Gastrocnemius medialis (tissue), 4 donors: ENCODE results near the gene SHANK2. TPM values are rescaled to one million over a fixed set of nuclear protein-coding genes. Genes with fewer than 3 reads are reported as not detected.

Experiments used
- ATAC-seq, 2 donors: fragments of 150-250 bp; one replicate each; pipeline ENCODE4 v1.9.1; 2016
- DNase-seq, 2 donors: peaks; one replicate each; pipeline ENCODE4 v3.0.0-alpha.2; 2019
- H3K27ac ChIP-seq, 4 donors: fragments of 200-600 bp; sonication (generic); 1 replicate in 1 of 4; 2 replicates in 3 of 4; pipeline ENCODE4 v1.5.1; 2016 to 2018; ENCODE audit warnings: mild to moderate bottlenecking in 2 of 4, moderate library complexity in 1 of 4
- H3K27me3 ChIP-seq, 3 donors: fragments of 200-600 bp; sonication (generic) in 2 of 3; 1 replicate in 1 of 3; 2 replicates in 2 of 3; pipeline versions ENCODE4 v1.5.1 to v1.6.0; 2016 to 2019; ENCODE audit warnings: mild to moderate bottlenecking in 1 of 3, moderate library complexity in 1 of 3
- H3K36me3 ChIP-seq, 2 donors: fragments of 200-600 bp; sonication (generic) in 1 of 2; one replicate each; pipeline ENCODE4 v1.5.1; 2017 to 2018
- H3K4me1 ChIP-seq, 2 donors: fragments of 200-600 bp; sonication (generic) in 1 of 2; one replicate each; pipeline ENCODE4 v1.5.1; 2016 to 2017; ENCODE audit warnings: mild to moderate bottlenecking in 2 of 2
- H3K4me3 ChIP-seq, 4 donors: fragments of 200-600 bp; sonication (generic) in 3 of 4; 1 replicate in 1 of 4; 2 replicates in 3 of 4; pipeline ENCODE4 v1.5.1; 2016 to 2019; ENCODE audit warnings: mild to moderate bottlenecking in 2 of 4
- H3K9me3 ChIP-seq, 3 donors: fragments of 200-600 bp; sonication (generic) in 2 of 3; 1 replicate in 1 of 3; 2 replicates in 2 of 3; pipeline ENCODE4 v1.5.1; 2016 to 2019
- POLR2A ChIP-seq, 2 donors: fragments of 450-650 bp; IDR thresholded peaks; one replicate each; pipeline ENCODE4 v1.6.1; 2017; ENCODE audit warnings: antibody characterized with exemption in 2 of 2, mild to moderate bottlenecking in 2 of 2, moderate library complexity in 2 of 2
- in situ Hi-C, 4 donors: fragments of 200-750 bp; cut with MboI; loops; one replicate each; pipeline versions ENCODE4 v1.15.0 to v1.8.0; 2017; ENCODE audit warnings: low sequenced_read_pairs in 4 of 4
- intact Hi-C: fragments of 100-400 bp; cut with DNase I; formaldehyde crosslinking; loops from one replicate; pipeline ENCODE4 v1.15.1; 2023; ENCODE audit warnings: low total_unique reads
- total RNA-seq, 4 donors: library from RNA; depleted of rRNA; stranded (reverse); fragments of >200 nt; gene quantifications; one replicate each; pipeline versions ENCODE4 v1.1.0 to v1.2.3, GENCODE V29; 2016
- TF ChIP-seq, protein P1 (sequence below), 5 experiments: fragments of 450-650 bp in 3 of 5; fragments of 200-600 bp in 2 of 5; sonication (generic) in 2 of 5; IDR thresholded peaks in 4 of 5; conservative IDR thresholded peaks in 1 of 5; 1 replicate in 4 of 5; 2 replicates in 1 of 5; pipeline ENCODE4 v1.5.1; 2016 to 2019; ENCODE audit warnings: antibody characterized with exemption in 5 of 5, mild to moderate bottlenecking in 3 of 5, moderate library complexity in 3 of 5

Gene SHANK2
- total RNA-seq, 4 donors from 2014 or later, result 0.40 TPM; not detected in 3

DNA sequence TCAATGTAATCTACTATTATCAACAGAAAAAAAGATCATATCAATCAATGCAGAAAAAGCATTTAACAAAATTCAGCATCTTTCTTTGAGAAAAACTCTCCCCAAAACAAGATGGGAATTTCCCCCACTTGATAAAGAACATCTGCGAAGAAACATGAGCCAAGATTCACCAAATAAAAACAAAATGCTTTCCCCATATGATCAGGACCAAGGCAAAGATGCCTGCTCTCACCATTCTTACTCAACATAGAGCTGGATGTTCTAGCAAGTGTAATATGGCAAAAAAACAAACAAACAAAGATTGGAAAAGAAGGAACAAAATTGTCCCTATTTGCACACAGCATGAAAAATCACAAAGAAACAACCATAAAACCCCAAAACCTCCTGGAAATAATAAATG is 23.4 kb downstream of the SHANK2 start:
- intact Hi-C loops (no loop called here), in situ Hi-C loops (no loop called here)
- DNase-seq, result no peak
- no peak for ATAC-seq
- TF ChIP-seq POLR2A (IDR thresholded peaks at IDR 0.05), result no peak
- TF ChIP-seq, protein P1, sequence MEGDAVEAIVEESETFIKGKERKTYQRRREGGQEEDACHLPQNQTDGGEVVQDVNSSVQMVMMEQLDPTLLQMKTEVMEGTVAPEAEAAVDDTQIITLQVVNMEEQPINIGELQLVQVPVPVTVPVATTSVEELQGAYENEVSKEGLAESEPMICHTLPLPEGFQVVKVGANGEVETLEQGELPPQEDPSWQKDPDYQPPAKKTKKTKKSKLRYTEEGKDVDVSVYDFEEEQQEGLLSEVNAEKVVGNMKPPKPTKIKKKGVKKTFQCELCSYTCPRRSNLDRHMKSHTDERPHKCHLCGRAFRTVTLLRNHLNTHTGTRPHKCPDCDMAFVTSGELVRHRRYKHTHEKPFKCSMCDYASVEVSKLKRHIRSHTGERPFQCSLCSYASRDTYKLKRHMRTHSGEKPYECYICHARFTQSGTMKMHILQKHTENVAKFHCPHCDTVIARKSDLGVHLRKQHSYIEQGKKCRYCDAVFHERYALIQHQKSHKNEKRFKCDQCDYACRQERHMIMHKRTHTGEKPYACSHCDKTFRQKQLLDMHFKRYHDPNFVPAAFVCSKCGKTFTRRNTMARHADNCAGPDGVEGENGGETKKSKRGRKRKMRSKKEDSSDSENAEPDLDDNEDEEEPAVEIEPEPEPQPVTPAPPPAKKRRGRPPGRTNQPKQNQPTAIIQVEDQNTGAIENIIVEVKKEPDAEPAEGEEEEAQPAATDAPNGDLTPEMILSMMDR (IDR thresholded peaks at IDR 0.05 in 4 of 5, conservative IDR thresholded peaks at IDR 0.05 in 1 of 5), result no peak
- H3K4me1 ChIP-seq, result no peaks in the 10 kb centered on the region
- H3K4me3 ChIP-seq, result no peak overlapping the region
- no peaks in the 10 kb centered on the region for H3K36me3 ChIP-seq
- no peak overlapping the region for H3K27ac ChIP-seq
- H3K27me3 ChIP-seq, result peaks cover 0 to 5% (median 5%) of the 10 kb centered on the region in 3 donors
- peaks cover 0 to 4% (median 3%) of the 10 kb centered on the region in 3 donors for H3K9me3 ChIP-seq

DNA sequence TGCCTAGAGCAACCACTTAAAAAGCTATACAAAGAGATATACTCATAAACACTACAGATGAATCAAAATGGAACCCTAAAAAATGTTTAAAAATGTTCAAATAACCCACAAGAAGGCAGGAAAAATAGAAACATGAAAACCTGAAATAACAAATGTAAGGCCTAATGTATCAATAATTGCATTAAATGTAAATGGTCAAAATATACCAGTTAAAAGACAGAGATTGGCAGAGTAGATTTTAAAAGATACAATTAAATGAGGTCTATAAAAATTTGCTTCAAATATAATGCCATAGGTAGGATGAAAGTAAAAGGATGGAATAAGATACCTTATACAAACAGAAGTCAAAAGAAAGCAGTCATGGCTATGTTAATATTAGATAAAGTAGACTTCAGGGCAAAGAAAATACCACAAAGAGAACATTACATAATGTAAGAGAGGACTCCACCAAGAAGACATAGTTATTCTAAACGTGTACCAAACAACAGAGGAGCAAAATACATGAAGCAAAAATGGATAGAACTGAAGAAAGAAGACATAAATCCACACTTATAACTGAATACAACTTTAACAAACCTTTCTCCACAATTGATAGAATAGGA is 25.2 kb downstream of the SHANK2 start:
- Histone ChIP-seq H3K36me3 (no peaks in the 10 kb centered on the region), H3K27ac (no peak overlapping the region), H3K4me1 (no peaks in the 10 kb centered on the region), H3K4me3 (peak overlapping the region in 1 of 4 donors; percentile 22), H3K9me3 (peaks cover 0 to 4% (median 3%) of the 10 kb centered on the region in 3 donors), H3K27me3 (peaks cover 0 to 5% (median 0%) of the 10 kb centered on the region in 3 donors)
- DNase-seq (no peak), ATAC-seq (no peak)
- TF ChIP-seq, protein P1 (IDR thresholded peaks at IDR 0.05 in 4 of 5, conservative IDR thresholded peaks at IDR 0.05 in 1 of 5), result no peak
- no peak for TF ChIP-seq POLR2A (IDR thresholded peaks at IDR 0.05)
- in situ Hi-C loops (no loop called here), intact Hi-C loops (no loop called here)

DNA sequence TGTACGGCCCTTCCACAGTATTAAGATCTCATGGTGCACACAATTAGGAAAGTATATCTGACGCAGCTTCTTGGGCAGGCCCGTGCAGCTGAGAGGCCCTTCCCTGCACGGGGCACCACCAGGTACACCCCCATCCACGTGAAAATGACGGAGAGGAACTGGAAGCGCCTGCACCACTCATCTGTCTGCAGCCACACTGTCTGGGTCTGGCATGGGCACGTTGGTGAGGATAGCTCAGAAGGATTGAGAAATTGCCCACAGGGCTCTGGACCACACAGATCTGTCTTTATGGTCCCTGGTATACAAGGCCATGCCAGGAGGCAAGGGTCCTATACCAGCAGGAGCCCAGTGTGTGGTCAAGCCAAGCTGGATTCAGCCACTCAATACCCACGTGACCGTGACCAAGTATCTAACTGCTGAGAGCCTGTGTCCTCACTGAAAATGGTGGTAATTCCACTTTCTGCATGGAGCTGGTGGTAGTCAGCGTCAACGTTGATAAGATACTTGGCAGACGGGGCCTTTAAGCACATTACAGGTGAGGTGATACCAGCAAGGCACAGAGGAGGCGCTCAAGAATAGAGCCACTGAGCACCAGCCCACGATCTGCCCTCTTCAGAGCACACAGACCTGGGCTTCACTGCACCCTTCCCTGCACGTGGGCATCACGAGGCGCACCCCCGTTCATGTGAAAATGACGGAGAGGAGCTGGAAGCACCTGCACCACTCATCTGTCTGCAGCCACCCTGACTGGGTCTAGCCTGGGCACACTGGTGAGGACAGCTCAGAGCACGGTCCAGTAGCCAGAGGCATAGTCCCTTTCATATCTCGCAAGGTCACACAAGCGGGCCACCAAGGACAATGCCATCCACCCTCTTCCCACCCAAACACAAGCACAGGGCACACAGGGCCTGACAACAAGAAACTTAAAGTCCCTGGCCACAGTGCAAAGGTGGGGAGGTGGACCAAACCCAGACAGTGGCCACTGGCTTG is 28.4 kb downstream of the SHANK2 start:
- in situ Hi-C loops, result no loop called here
- TF ChIP-seq POLR2A (IDR thresholded peaks at IDR 0.05), result no peak
- ATAC-seq (no peak), DNase-seq (no peak)
- Histone ChIP-seq H3K9me3 (peaks cover 0 to 4% (median 3%) of the 10 kb centered on the region in 3 donors), H3K4me1 (no peaks in the 10 kb centered on the region), H3K36me3 (no peaks in the 10 kb centered on the region), H3K4me3 (no peak overlapping the region), H3K27me3 (peaks cover 0 to 2% (median 0%) of the 10 kb centered on the region in 3 donors), H3K27ac (no peak overlapping the region)
- intact Hi-C loops, result no loop called here

DNA sequence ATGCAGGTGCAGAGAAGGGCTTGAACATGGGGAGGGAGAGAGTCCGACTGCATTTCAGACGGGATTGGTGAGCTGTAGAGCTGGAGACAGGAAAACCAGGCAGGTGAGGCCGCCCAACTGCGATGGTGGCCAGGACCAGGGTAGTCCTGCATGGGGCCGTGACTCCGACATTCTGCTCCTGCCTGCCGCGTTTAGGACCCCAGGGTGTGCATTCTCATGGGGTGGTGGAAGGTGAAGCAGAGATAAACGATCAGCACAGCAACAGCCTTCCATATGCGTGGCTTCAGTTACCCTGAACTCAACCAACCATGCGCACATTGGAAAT is 29.3 kb downstream of the SHANK2 start:
- intact Hi-C loops (no loop called here), in situ Hi-C loops (no loop called here)
- Histone ChIP-seq H3K4me1 (no peaks in the 10 kb centered on the region), H3K9me3 (peaks cover 0 to 4% (median 3%) of the 10 kb centered on the region in 3 donors), H3K36me3 (no peaks in the 10 kb centered on the region), H3K4me3 (no peak overlapping the region), H3K27ac (no peak overlapping the region), H3K27me3 (peaks cover 0 to 2% (median 0%) of the 10 kb centered on the region in 3 donors)
- no peak for DNase-seq
- TF ChIP-seq, protein P1 (IDR thresholded peaks at IDR 0.05 in 4 of 5, conservative IDR thresholded peaks at IDR 0.05 in 1 of 5), result no peak
- TF ChIP-seq POLR2A (IDR thresholded peaks at IDR 0.05), result no peak
- ATAC-seq, result no peak
